ENCODE measurements around the gene TCERG1L.
"Not testable (repeated sequence)": the region's sequence is repeated elsewhere in the genome, so short reads cannot be mapped to it uniquely, and the experiment has no call there.

Gene TCERG1L

GRCh38 chr10:131082201-131082850, 229.2 kb downstream of the TCERG1L start:
- H3K27ac ChIP-seq, result no peak overlapping the region; the same call in 1 of the 2 replicates
- TF ChIP-seq CTCF (conservative IDR thresholded peaks at IDR 0.05), result no peak

- peak overlapping the region; percentile 21; the same call in 1 of the 2 replicates for H3K27ac ChIP-seq
- TF ChIP-seq CTCF (conservative IDR thresholded peaks at IDR 0.05), result no peak
Measured at GRCh38 chr10:131081786-131082185, 229.7 kb downstream of the TCERG1L start.

GRCh38 chr10:131081376-131081775, 230.1 kb downstream of the TCERG1L start:
- H3K27ac ChIP-seq, result peak overlapping the region; percentile 21; the same call in 1 of the 2 replicates
- no peak for TF ChIP-seq CTCF (conservative IDR thresholded peaks at IDR 0.05)

GRCh38 chr10:131080571-131080970, 230.9 kb downstream of the TCERG1L start:
- TF ChIP-seq CTCF (conservative IDR thresholded peaks at IDR 0.05), result no peak
- H3K27ac ChIP-seq, result peak overlapping the region; percentile 21; the same call in 1 of the 2 replicates

GRCh38 chr10:131079314-131079713, 232.2 kb downstream of the TCERG1L start:
- TF ChIP-seq CTCF (conservative IDR thresholded peaks at IDR 0.05), result no peak
- no peak overlapping the region for H3K27ac ChIP-seq

GRCh38 chr10:131078882-131079280, 232.6 kb downstream of the TCERG1L start:
- not testable (repeated sequence) for H3K27ac ChIP-seq

GRCh38 chr10:131078131-131078881, 233.2 kb downstream of the TCERG1L start:
- no peak for TF ChIP-seq CTCF (conservative IDR thresholded peaks at IDR 0.05)
- H3K27ac ChIP-seq, result no peak overlapping the region

- no peak for TF ChIP-seq CTCF (conservative IDR thresholded peaks at IDR 0.05)
- H3K27ac ChIP-seq, result no peak overlapping the region
Measured at GRCh38 chr10:131077724-131078123, 233.8 kb downstream of the TCERG1L start.
